ENCODE results near the gene FOXK1.
"Not testable (repeated sequence)": the region's sequence is repeated elsewhere in the genome, so short reads cannot be mapped to it uniquely, and the experiment has no call there.

FOXK1 gene

GRCh38 chr7:4681886-4682620 is at the start of gene FOXK1:
Gene FOXK1, plus strand, starts transcription at chr7:4682295. Its CDS starts 14 bp downstream, at chr7:4682309.
- DNase-seq, result peak; percentile 68

GRCh38 chr7:4633012-4633411 is 49.1 kb upstream of the FOXK1 start:
- no peak for DNase-seq

- no peak for DNase-seq
These were observed 47.9 kb upstream of the FOXK1 start for GRCh38 chr7:4634166-4634565.

DNA sequence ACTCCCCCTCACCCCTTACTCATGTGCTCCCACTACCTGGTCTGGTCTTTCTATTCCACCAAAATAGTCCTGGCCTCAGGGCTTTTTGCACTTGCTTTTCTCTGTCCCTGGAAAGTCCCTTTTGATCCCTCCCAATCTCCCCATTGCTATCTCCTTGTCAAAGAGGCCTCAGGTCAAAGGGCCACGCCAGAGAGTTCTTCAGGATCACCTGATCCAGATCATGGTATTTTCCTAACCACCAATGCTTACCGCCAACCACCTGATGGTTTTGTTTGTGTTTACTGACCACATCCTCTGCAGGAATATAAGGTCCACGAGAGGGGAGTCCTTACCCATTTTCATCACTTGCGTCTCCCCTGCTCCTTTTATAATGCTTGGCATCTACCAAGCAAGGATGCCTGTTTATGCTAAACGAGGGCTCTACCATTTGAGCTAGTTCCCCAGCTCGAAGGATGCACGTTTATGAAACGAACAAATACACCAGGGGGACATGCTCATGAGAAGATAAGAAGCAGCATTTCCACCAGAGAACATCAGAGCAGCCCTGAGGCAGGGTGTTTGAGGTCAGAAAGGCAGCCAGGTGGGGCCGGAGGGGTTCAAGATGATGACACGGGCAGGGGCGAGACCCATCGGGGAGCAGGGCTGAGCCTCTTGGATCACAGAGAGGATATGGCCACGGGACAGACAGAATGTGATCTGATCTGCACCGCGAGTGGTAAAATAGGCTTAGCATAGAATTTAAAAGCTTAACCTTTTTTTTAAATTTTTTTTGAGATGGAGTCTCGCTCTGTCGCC is 43.1 kb upstream of the FOXK1 start:
- no peak for DNase-seq

DNA sequence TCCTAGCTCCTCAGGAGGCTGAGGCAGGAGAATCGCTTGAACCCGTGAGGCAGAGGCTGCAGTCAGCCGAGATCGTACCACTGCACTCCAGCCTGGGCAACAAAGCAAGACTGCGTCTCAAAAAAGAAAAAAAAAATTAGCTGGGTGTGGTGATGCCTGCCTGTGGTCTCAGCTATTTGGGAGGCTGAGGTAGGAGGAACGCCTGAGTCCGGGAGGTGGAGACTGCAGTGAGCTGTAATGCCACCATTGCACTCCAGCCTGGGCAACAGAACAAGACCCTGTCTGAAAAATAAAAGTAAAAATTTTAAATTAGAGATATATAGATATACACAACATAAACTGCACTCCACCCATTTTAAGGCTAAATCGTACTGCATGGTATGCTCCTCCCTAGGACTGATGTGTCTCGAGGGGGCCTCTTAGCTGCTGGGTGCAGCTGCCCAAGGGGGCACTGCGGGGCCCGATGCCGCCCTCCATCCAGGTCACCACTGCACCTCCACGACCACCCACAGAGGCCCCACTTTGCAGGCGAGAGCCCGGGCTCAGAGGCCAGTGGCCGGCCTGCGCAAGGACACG is 40.9 kb upstream of the FOXK1 start:
- DNase-seq, result no peak

GRCh38 chr7:4641667-4642467 is 40.2 kb upstream of the FOXK1 start:
- DNase-seq, result peak; percentile 92

- DNase-seq, result no peak
These were observed 39.5 kb upstream of the FOXK1 start for GRCh38 chr7:4642468-4643203.

DNA sequence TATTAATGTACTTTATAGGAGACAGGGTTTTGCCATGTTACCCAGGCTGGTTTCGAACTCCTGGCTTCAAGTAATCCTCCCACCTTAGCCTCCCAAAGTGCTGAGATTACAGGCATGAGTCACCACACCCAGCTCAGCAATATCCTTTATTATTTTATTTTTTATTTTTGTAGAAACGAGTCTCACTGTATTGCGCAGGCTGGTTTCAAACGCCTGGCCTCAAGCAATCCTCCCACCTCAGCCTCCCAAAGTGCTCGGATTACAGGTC is 39.0 kb upstream of the FOXK1 start:
- DNase-seq, result not testable (repeated sequence)

GRCh38 chr7:4645246-4645645 is 36.8 kb upstream of the FOXK1 start:
- no peak for DNase-seq

GRCh38 chr7:4648111-4648510 is 34.0 kb upstream of the FOXK1 start:
- no peak for DNase-seq

GRCh38 chr7:4650433-4651047 is 31.6 kb upstream of the FOXK1 start:
- DNase-seq, result no peak

DNA sequence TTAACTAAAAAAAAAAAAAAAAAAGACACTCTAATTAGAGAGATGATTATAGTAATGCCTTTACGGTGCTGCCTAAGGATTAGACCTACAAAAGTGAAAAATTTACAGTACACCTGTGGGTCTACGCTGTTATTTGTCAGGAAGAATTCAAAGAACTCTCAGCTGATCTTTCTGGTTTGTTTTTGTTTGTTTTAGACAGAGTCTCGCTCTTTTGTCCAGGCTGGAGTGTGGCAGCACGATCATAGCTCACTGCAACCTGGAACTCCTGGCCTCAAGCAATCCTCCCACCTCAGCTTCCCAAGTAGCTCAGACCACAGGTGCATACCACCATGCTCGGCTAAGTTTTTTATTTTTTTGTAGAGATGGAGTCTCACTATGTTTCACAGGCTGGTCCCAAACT is 28.3 kb upstream of the FOXK1 start:
- no peak for DNase-seq

DNA sequence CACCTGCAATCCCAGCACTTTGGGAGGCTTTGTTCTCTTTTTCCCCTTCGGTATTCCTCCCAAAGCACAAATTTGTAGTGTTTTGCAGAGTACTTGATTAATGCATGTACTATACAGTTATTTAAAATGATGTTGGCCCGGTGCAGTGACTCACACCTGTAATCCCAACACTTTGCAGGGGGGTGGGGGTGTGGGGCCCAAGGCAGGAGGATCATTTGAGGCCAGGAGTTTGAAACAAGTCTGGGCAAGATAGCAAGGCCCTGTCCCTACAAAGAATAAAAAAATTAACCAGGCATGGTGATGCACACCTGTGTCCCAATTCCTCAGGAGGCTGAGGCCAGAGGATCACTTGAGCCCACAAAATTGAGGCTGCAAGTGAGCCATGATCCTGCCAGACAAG is 26.8 kb upstream of the FOXK1 start:
- no peak for DNase-seq

GRCh38 chr7:4655896-4656295 is 26.2 kb upstream of the FOXK1 start:
- DNase-seq, result no peak

GRCh38 chr7:4657640-4658417 is 24.3 kb upstream of the FOXK1 start:
- no peak for DNase-seq

DNA sequence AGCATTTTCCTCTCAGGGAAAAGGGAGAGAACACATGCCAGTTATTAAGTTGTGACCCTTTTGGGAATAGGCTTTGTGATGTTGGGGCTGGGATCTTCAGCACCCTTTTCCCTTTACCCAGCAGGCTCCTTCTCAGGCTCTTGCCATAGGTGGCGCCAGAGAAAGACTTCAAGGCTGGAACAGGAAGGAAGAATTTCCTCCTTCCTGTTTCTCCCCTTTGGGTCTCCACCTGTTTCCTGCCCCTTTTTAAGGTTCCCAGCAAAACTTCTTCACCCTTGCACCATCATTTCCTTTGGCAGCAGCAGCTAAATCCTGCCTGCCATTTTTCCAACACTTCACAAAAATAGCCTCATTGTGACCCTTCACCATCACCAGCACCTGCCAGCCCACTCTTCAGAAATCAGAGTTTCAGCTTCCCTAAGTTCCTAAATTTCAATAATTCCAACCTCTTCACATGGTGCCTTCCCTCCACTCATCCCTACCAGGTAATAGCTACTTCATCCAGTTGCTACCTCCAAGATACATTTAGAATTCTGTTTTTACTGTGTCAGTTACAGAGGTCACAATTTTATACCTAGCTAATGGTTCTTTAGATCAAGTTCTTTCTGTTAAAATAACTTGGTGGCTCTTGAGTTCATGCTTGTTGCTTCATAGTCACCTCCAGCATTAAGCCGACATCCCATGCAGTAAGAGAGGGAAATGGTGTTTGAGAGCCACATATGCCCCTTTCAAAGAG is 22.4 kb upstream of the FOXK1 start:
- no peak for DNase-seq

DNA sequence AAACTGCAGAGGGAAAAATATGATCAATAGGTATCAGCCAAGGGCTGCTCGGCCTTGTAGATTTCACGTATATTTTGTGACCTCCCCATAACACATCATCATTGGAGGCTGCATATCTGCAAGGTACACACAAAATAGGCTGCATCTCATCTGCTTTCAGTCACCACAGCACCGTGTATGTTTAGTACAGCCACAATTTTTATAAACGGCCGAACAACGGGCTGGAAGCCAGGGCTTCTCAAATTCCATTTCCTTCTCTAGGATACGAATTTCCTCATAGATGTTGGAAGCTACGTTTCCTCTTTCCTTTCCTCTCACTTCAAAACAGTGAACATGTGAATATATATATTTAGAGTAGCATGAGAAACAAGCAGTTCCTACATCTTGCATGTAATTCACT is 20.2 kb upstream of the FOXK1 start:
- DNase-seq, result no peak

GRCh38 chr7:4663239-4664018 is 18.7 kb upstream of the FOXK1 start:
- DNase-seq, result no peak

GRCh38 chr7:4665661-4666060 is 16.4 kb upstream of the FOXK1 start:
- no peak for DNase-seq

Data from NCI-H774 (cell line).